Astrocyte (in vitro differentiated cells and primary cell): Measurements from ENCODE around the gene ATP12A. TPM values are rescaled to one million over a fixed set of nuclear protein-coding genes. Genes with fewer than 3 reads are reported as not detected.

Experiments used
- DNase-seq: peaks from one replicate; pipeline ENCODE4 v3.0.0-alpha.2; 2010; ENCODE audit warnings: low read depth
- FAIRE-seq: peaks from 2 replicates; lab custom pipeline; 2011; peaks lifted over from hg19 to GRCh38; lab: Jason Lieb, UNC
- H2AFZ ChIP-seq: 2 replicates; pipeline ENCODE4 v1.6.0; 2012; ENCODE audit warnings: low read depth, low read length, inconsistent platforms
- H3K27ac ChIP-seq: 2 replicates; pipeline ENCODE4 v1.5.1; 2011; ENCODE audit warnings: low read depth, low read length, inconsistent platforms
- H3K27me3 ChIP-seq: 2 replicates; pipeline ENCODE4 v1.6.0; 2011; ENCODE audit warnings: low read length, inconsistent platforms; ENCODE audit not compliant: insufficient read depth
- H3K36me3 ChIP-seq: 2 replicates; pipeline ENCODE4 v1.5.1; 2011; ENCODE audit warnings: low read length, inconsistent platforms; ENCODE audit not compliant: insufficient read depth
- H3K4me1 ChIP-seq: 2 replicates; pipeline ENCODE4 v1.5.1; 2011; ENCODE audit warnings: low read length, inconsistent platforms; ENCODE audit not compliant: insufficient read depth
- H3K4me2 ChIP-seq: 2 replicates; pipeline ENCODE4 v1.6.0; 2012; ENCODE audit warnings: low read length, inconsistent platforms
- H3K4me3 ChIP-seq: 2 replicates; pipeline ENCODE4 v1.5.1; 2011; ENCODE audit warnings: low read depth, mild to moderate bottlenecking, low read length, inconsistent platforms; ENCODE audit not compliant: insufficient read depth
- H3K79me2 ChIP-seq: 2 replicates; pipeline ENCODE4 v1.6.0; 2012; ENCODE audit warnings: mild to moderate bottlenecking, low read length, inconsistent platforms; ENCODE audit not compliant: insufficient read depth
- H3K9ac ChIP-seq: 2 replicates; pipeline ENCODE4 v1.6.0; 2012; ENCODE audit warnings: mild to moderate bottlenecking, low read length, inconsistent platforms
- H3K9me3 ChIP-seq: 2 replicates; pipeline ENCODE4 v1.5.1; 2012; ENCODE audit warnings: low read depth, mild to moderate bottlenecking, low read length, inconsistent platforms; ENCODE audit not compliant: insufficient read depth
- H4K20me1 ChIP-seq: 2 replicates; pipeline ENCODE4 v1.6.0; 2012; ENCODE audit warnings: low read length, inconsistent platforms; ENCODE audit not compliant: insufficient read depth
- H3K27ac Mint-ChIP-seq: one replicate; pipeline ENCODE4 v1.8.0; 2021; ENCODE audit warnings: mild to moderate bottlenecking, mixed read lengths; ENCODE audit not compliant: unreplicated experiment
- H3K27me3 Mint-ChIP-seq: one replicate; pipeline ENCODE4 v1.8.0; 2021; ENCODE audit warnings: low read depth, mixed read lengths; ENCODE audit not compliant: unreplicated experiment
- H3K36me3 Mint-ChIP-seq: one replicate; pipeline ENCODE4 v1.8.0; 2021; ENCODE audit warnings: low read depth, mixed read lengths; ENCODE audit not compliant: unreplicated experiment
- H3K4me1 Mint-ChIP-seq: one replicate; pipeline ENCODE4 v1.8.0; 2021; ENCODE audit warnings: low read depth, mixed read lengths; ENCODE audit not compliant: unreplicated experiment
- H3K4me3 Mint-ChIP-seq: one replicate; pipeline ENCODE4 v1.8.0; 2021; ENCODE audit warnings: mild to moderate bottlenecking, moderate library complexity, mixed read lengths; ENCODE audit not compliant: unreplicated experiment
- H3K9me3 Mint-ChIP-seq: one replicate; pipeline ENCODE4 v1.8.0; 2021; ENCODE audit warnings: mild to moderate bottlenecking, mixed read lengths; ENCODE audit not compliant: unreplicated experiment
- CTCF ChIP-seq: IDR thresholded peaks from 2 replicates; pipeline ENCODE4 v1.5.1; 2011; ENCODE audit warnings: low read depth, mild to moderate bottlenecking, inconsistent platforms, low read length, moderate library complexity; ENCODE audit not compliant: insufficient read depth
- EZH2 ChIP-seq: IDR thresholded peaks from 2 replicates; pipeline ENCODE4 v1.6.1; 2012; ENCODE audit warnings: mild to moderate bottlenecking, low read length, inconsistent platforms; ENCODE audit not compliant: insufficient read depth
- total RNA-seq: library from RNA; stranded (reverse); gene quantifications from 2 replicates; pipeline ENCODE4 v1.2.1, GENCODE V29; 2021

ATP12A gene
- total RNA-seq, 1 donor from 2014 or later, result not detected

- H3K9ac ChIP-seq, result no peak overlapping the region
- Mint-ChIP-seq H3K36me3 (peaks cover 3% of the 10 kb centered on the region), H3K27ac (no peak overlapping the region), H3K9me3 (peaks cover 5% of the 10 kb centered on the region), H3K27me3 (peaks cover 54% of the 10 kb centered on the region), H3K4me3 (no peak overlapping the region), H3K4me1 (no peaks in the 10 kb centered on the region)
- TF ChIP-seq EZH2 (no peak), CTCF (no peak)
- H2AFZ ChIP-seq, result no peak overlapping the region
- H3K4me3 ChIP-seq, result no peak overlapping the region
- H3K27ac ChIP-seq, result no peak overlapping the region
- FAIRE-seq, result no peak
- no peaks in the 10 kb centered on the region for H3K9me3 ChIP-seq
- H3K79me2 ChIP-seq, result no peaks in the 10 kb centered on the region
- peaks cover 5% of the 10 kb centered on the region for H3K4me1 ChIP-seq
- H3K4me2 ChIP-seq, result no peak overlapping the region
- no peak for DNase-seq
- H3K36me3 ChIP-seq, result no peaks in the 10 kb centered on the region
- H4K20me1 ChIP-seq, result no peaks in the 10 kb centered on the region
- H3K27me3 ChIP-seq, result peaks cover 21% of the 10 kb centered on the region
Measured at GRCh38 chr13:24742294-24742693, 62.1 kb downstream of the ATP12A start.

GRCh38 chr13:24742977-24743376 is 62.8 kb downstream of the ATP12A start:
- Histone ChIP-seq H3K4me1 (peaks cover 11% of the 10 kb centered on the region), H3K9me3 (no peaks in the 10 kb centered on the region), H3K79me2 (no peaks in the 10 kb centered on the region), H4K20me1 (no peaks in the 10 kb centered on the region), H3K4me3 (no peak overlapping the region), H2AFZ (no peak overlapping the region), H3K4me2 (no peak overlapping the region), H3K27ac (no peak overlapping the region), H3K36me3 (no peaks in the 10 kb centered on the region), H3K27me3 (peaks cover 25% of the 10 kb centered on the region), H3K9ac (no peak overlapping the region)
- DNase-seq (no peak), FAIRE-seq (no peak)
- no peak overlapping the region for H3K4me3 Mint-ChIP-seq
- no peaks in the 10 kb centered on the region for H3K4me1 Mint-ChIP-seq
- no peak overlapping the region for H3K27ac Mint-ChIP-seq
- peaks cover 3% of the 10 kb centered on the region for H3K36me3 Mint-ChIP-seq
- peaks cover 5% of the 10 kb centered on the region for H3K9me3 Mint-ChIP-seq
- H3K27me3 Mint-ChIP-seq, result peaks cover 59% of the 10 kb centered on the region
- TF ChIP-seq CTCF (no peak), EZH2 (no peak)

GRCh38 chr13:24744247-24744646 is 64.0 kb downstream of the ATP12A start:
- Mint-ChIP-seq H3K36me3 (peaks cover 3% of the 10 kb centered on the region), H3K27ac (no peak overlapping the region), H3K27me3 (peaks cover 63% of the 10 kb centered on the region), H3K4me3 (no peak overlapping the region), H3K9me3 (peaks cover 5% of the 10 kb centered on the region), H3K4me1 (no peaks in the 10 kb centered on the region)
- FAIRE-seq (no peak), DNase-seq (no peak)
- Histone ChIP-seq H3K9me3 (no peaks in the 10 kb centered on the region), H3K9ac (no peak overlapping the region), H3K4me2 (no peak overlapping the region), H3K4me3 (no peak overlapping the region), H3K4me1 (peaks cover 12% of the 10 kb centered on the region), H3K27ac (no peak overlapping the region), H2AFZ (no peak overlapping the region), H4K20me1 (no peaks in the 10 kb centered on the region), H3K36me3 (no peaks in the 10 kb centered on the region), H3K79me2 (no peaks in the 10 kb centered on the region), H3K27me3 (peaks cover 31% of the 10 kb centered on the region)
- TF ChIP-seq CTCF (no peak), EZH2 (no peak)
